Trophoblast cell (in vitro differentiated cells and primary cell): Measurements from ENCODE around the gene CYP3A5.
A peak's percentile ranks its signal among the peaks of the same experiment; 100 is the strongest.

Experiments used
- DNase-seq, 2 donors: peaks; one replicate each; pipeline ENCODE4 v3.0.0-alpha.2; 2016
- H2AFZ ChIP-seq: 2 replicates; pipeline ENCODE4 v1.6.1; 2013; ENCODE audit warnings: low read length, moderate library complexity, mild to moderate bottlenecking; ENCODE audit not compliant: insufficient read depth, poor library complexity
- H2AK5ac ChIP-seq: 2 replicates; pipeline ENCODE4 v1.6.1; 2013; ENCODE audit warnings: mild to moderate bottlenecking, low read length
- H2BK120ac ChIP-seq: 2 replicates; pipeline ENCODE4 v1.6.1; 2013; ENCODE audit warnings: low read length, mild to moderate bottlenecking, moderate library complexity; ENCODE audit not compliant: insufficient read depth, poor library complexity
- H2BK12ac ChIP-seq: 2 replicates; pipeline ENCODE4 v1.6.1; 2013; ENCODE audit warnings: mild to moderate bottlenecking, low read length, moderate library complexity
- H2BK5ac ChIP-seq: 2 replicates; pipeline ENCODE4 v1.6.1; 2013; ENCODE audit warnings: low read length, low read depth, moderate library complexity, mild to moderate bottlenecking; ENCODE audit not compliant: poor library complexity
- H3K14ac ChIP-seq: 2 replicates; pipeline ENCODE4 v1.6.1; 2013; ENCODE audit warnings: mild to moderate bottlenecking, low read length
- H3K18ac ChIP-seq: 2 replicates; pipeline ENCODE4 v1.6.1; 2013; ENCODE audit warnings: mild to moderate bottlenecking, low read length
- H3K23ac ChIP-seq: 2 replicates; pipeline ENCODE4 v1.6.1; 2013; ENCODE audit warnings: low read length
- H3K27ac ChIP-seq: 2 replicates; pipeline ENCODE4 v1.5.1; 2013; ENCODE audit warnings: low read depth, mild to moderate bottlenecking, inconsistent platforms, low read length, moderate library complexity
- H3K27me3 ChIP-seq: 2 replicates; pipeline ENCODE4 v1.6.1; 2013; ENCODE audit warnings: inconsistent platforms, mild to moderate bottlenecking, low read length, moderate library complexity; ENCODE audit not compliant: insufficient read depth
- H3K36me3 ChIP-seq, 2 experiments: 1 replicate in 1 of 2; 2 replicates in 1 of 2; pipeline ENCODE4 v1.6.1; 2013; ENCODE audit warnings: low read length in 2 of 2, mild to moderate bottlenecking in 2 of 2, moderate library complexity in 1 of 2; ENCODE audit not compliant: insufficient read depth in 2 of 2, control insufficient read depth in 1 of 2
- H3K4ac ChIP-seq: 2 replicates; pipeline ENCODE4 v1.6.1; 2013; ENCODE audit warnings: low read depth, mild to moderate bottlenecking, low read length, moderate library complexity
- H3K4me1 ChIP-seq, 2 experiments: 1 replicate in 1 of 2; 2 replicates in 1 of 2; pipeline ENCODE4 v1.6.1; 2013; ENCODE audit warnings: low read length in 2 of 2, mild to moderate bottlenecking in 2 of 2, moderate library complexity in 1 of 2; ENCODE audit not compliant: insufficient read depth in 2 of 2, control insufficient read depth in 1 of 2
- H3K4me2 ChIP-seq: 2 replicates; pipeline ENCODE4 v1.6.1; 2013; ENCODE audit warnings: inconsistent platforms, mild to moderate bottlenecking, low read length, moderate library complexity
- H3K4me3 ChIP-seq: 2 replicates; pipeline ENCODE4 v1.5.1; 2013; ENCODE audit warnings: mild to moderate bottlenecking, low read depth, low read length, inconsistent platforms
- H3K79me1 ChIP-seq: one replicate; pipeline ENCODE4 v1.6.1; 2013; ENCODE audit warnings: low read length
- H3K79me2 ChIP-seq: 2 replicates; pipeline ENCODE4 v1.6.1; 2013; ENCODE audit warnings: low read length, mild to moderate bottlenecking; ENCODE audit not compliant: control insufficient read depth, insufficient read depth, poor library complexity
- H3K9ac ChIP-seq: 2 replicates; pipeline ENCODE4 v1.6.1; 2013; ENCODE audit warnings: mild to moderate bottlenecking, low read length
- H3K9me3 ChIP-seq: 2 replicates; pipeline ENCODE4 v1.6.1; 2013; ENCODE audit warnings: low read depth, mild to moderate bottlenecking, control low read depth, inconsistent platforms, low read length; ENCODE audit not compliant: insufficient read depth
- H4K12ac ChIP-seq: 2 replicates; pipeline ENCODE4 v1.6.1; 2013; ENCODE audit warnings: low read depth, mild to moderate bottlenecking, low read length, moderate library complexity
- H4K8ac ChIP-seq: 2 replicates; pipeline ENCODE4 v1.6.1; 2013; ENCODE audit warnings: low read depth, mild to moderate bottlenecking, low read length, moderate library complexity
- H4K91ac ChIP-seq: one replicate; pipeline ENCODE4 v1.6.1; 2013; ENCODE audit warnings: low read depth, mild to moderate bottlenecking, low read length, moderate library complexity
- WGBS: extraction: QIAGEN DNeasy Blood & Tissue Kit; methylation state at CpG from one replicate; pipeline ENCODE4 v1.1.7; 2013; ENCODE audit warnings: missing lambda C conversion rate; ENCODE audit not compliant: insufficient read length, insufficient coverage; ENCODE audit errors: extremely low coverage; 5-methylcytosine and 5-hydroxymethylcytosine counted together

The CYP3A5 gene

DNA sequence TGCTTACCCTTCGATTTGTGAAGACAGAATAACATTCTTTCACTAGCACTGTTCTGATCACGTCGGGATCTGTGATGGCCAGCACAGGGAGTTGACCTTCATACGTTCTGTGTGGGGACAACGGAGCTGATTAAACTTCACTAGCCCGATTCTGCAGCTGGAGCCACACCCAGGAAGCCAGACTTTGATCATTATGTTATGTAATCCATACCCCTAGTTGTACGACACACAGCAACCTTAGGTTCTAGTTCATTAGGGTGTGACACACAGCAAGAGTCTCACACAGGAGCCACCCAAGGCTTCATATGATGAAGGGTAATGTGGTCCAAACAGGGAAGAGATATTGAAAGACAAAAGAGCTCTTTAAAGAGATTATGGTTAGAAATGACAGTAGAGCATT lies 7.2 kb downstream of the CYP3A5 start:
- Histone ChIP-seq H3K9ac (no peak overlapping the region), H3K4ac (no peak overlapping the region), H2AFZ (no peak overlapping the region), H2AK5ac (no peak overlapping the region), H4K8ac (no peak overlapping the region), H2BK5ac (no peak overlapping the region), H3K27ac (no peak overlapping the region), H3K79me1 (no peaks in the 10 kb centered on the region), H4K12ac (no peak overlapping the region), H3K23ac (no peak overlapping the region), H4K91ac (no peak overlapping the region), H3K14ac (no peak overlapping the region), H3K27me3 (no peaks in the 10 kb centered on the region), H3K4me1 (no peaks in the 10 kb centered on the region), H3K4me3 (no peak overlapping the region), H3K18ac (no peak overlapping the region), H2BK12ac (no peak overlapping the region), H3K36me3 (no peaks in the 10 kb centered on the region), H2BK120ac (no peak overlapping the region), H3K4me2 (no peak overlapping the region), H3K9me3 (no peaks in the 10 kb centered on the region), H3K79me2 (no peaks in the 10 kb centered on the region)
- WGBS: no CpG with 5 or more reads among the region's 7 CpGs
- DNase-seq: no peak

DNA sequence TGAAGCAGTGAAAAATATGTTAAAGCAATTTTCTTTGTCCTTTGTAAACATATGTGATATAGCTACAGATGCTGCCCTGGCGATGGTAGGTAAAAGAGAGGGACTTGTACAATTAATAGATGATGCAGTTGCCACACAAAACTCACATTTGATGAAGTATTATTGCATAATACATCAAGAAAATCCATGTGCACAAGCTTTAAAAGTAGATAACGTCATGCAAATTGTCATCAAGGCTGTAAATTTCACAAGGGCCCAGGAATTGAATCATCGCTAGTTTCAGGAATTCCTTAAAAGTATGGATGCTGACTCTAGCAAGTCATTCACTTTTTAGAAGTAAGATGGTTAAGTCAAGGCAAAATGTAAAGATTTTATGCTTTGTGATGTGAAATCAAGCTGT lies 10.0 kb downstream of the CYP3A5 start:
- Histone ChIP-seq H2BK120ac (no peak overlapping the region), H3K23ac (no peak overlapping the region), H3K9me3 (no peaks in the 10 kb centered on the region), H3K18ac (no peak overlapping the region), H3K36me3 (no peaks in the 10 kb centered on the region), H3K4me3 (no peak overlapping the region), H4K91ac (no peak overlapping the region), H2BK5ac (no peak overlapping the region), H3K9ac (no peak overlapping the region), H3K79me2 (no peaks in the 10 kb centered on the region), H3K4ac (no peak overlapping the region), H2BK12ac (no peak overlapping the region), H3K79me1 (no peaks in the 10 kb centered on the region), H3K4me1 (no peaks in the 10 kb centered on the region), H2AFZ (no peak overlapping the region), H3K4me2 (no peak overlapping the region), H4K8ac (no peak overlapping the region), H3K27ac (no peak overlapping the region), H3K14ac (no peak overlapping the region), H3K27me3 (no peaks in the 10 kb centered on the region), H4K12ac (no peak overlapping the region), H2AK5ac (no peak overlapping the region)
- DNase-seq: peak in 1 of 2 donors; percentile 31
- WGBS: no CpG with 5 or more reads among the region's 3 CpGs

DNA sequence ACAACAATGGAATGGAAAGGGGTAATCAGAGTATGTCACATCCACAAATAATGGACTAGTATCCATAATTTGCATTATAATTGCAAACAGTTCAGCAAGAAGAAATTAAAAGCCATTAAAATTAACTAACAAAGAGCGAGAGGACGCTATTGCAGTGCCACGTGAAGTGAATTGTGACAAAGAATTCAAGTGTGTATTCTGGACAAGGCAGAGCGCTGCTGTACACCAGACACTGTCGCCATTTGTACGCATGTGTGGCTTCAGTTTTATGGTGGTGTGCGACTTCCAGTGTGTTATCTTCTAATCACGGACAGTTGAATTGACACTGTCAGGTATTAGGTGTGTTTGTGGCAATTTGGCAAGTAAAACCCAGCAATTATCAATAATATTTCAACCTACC lies 11.3 kb downstream of the CYP3A5 start:
- Histone ChIP-seq H2AK5ac (no peak overlapping the region), H3K4me1 (no peaks in the 10 kb centered on the region), H3K23ac (no peak overlapping the region), H3K14ac (no peak overlapping the region), H4K12ac (no peak overlapping the region), H3K79me1 (no peaks in the 10 kb centered on the region), H2BK12ac (no peak overlapping the region), H2BK5ac (no peak overlapping the region), H3K27me3 (no peaks in the 10 kb centered on the region), H3K4me3 (no peak overlapping the region), H3K79me2 (no peaks in the 10 kb centered on the region), H4K91ac (no peak overlapping the region), H3K9me3 (no peaks in the 10 kb centered on the region), H3K4ac (no peak overlapping the region), H3K36me3 (no peaks in the 10 kb centered on the region), H3K4me2 (no peak overlapping the region), H2BK120ac (no peak overlapping the region), H4K8ac (no peak overlapping the region), H2AFZ (no peak overlapping the region), H3K9ac (no peak overlapping the region), H3K18ac (no peak overlapping the region), H3K27ac (no peak overlapping the region)
- no peak for DNase-seq
- no CpG with 5 or more reads among the region's 8 CpGs for WGBS

DNA sequence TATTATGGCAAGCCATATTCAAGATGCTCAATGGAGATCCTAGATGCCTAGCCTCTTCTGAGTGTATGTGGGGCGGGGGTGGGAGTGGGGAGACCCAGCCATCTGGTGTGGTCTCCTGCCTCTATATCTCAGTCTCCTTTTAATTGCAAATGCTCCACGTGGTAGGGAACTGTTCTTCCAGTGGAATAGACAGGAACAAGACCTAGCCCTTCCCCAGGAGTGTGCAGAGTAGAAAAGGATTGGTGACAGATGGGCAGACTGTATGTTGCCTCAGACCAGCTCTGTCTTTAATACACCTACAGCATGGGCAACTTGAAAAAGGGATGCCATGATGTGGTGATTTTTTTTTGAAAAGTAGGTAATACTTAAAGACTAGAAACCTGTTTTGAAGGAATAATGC lies 12.6 kb downstream of the CYP3A5 start:
- Histone ChIP-seq H3K9me3 (no peaks in the 10 kb centered on the region), H3K36me3 (no peaks in the 10 kb centered on the region)
- no CpG with 5 or more reads among the region's 2 CpGs for WGBS

More for the DNA sequence above, 12.6 kb downstream of the CYP3A5 start:
- Histone ChIP-seq H4K8ac (no peak overlapping the region), H3K14ac (no peak overlapping the region), H4K91ac (no peak overlapping the region), H3K4me2 (no peak overlapping the region), H3K4me3 (no peak overlapping the region), H3K4me1 (no peaks in the 10 kb centered on the region), H3K27ac (no peak overlapping the region), H3K27me3 (no peaks in the 10 kb centered on the region), H3K79me2 (no peaks in the 10 kb centered on the region), H3K79me1 (no peaks in the 10 kb centered on the region), H3K23ac (no peak overlapping the region), H2BK120ac (no peak overlapping the region), H3K4ac (no peak overlapping the region), H3K18ac (no peak overlapping the region), H2AFZ (no peak overlapping the region), H4K12ac (no peak overlapping the region), H3K9ac (no peak overlapping the region), H2AK5ac (no peak overlapping the region), H2BK12ac (no peak overlapping the region), H2BK5ac (no peak overlapping the region)
- no peak for DNase-seq
